Omental fat pad (tissue), 4 donors: ENCODE measurements around the gene DYRK1B. TPM values are rescaled to one million over a fixed set of nuclear protein-coding genes. Genes with fewer than 3 reads are reported as not detected.

ENCODE experiments used
- ATAC-seq: fragments of 150-250 bp; one replicate; pipeline ENCODE4 v1.9.1; 2016; ENCODE audit warnings: mild to moderate bottlenecking, moderate library complexity; ENCODE audit not compliant: low FRiP score
- DNase-seq: peaks from one replicate; pipeline ENCODE4 v3.0.0-alpha.2; 2019; ENCODE audit warnings: low spot score
- CTCF ChIP-seq, 3 donors: fragments of 450-650 bp; IDR thresholded peaks; one replicate each; pipeline ENCODE4 v1.5.1; 2016 to 2017; ENCODE audit warnings: antibody characterized with exemption in 3 of 3, mild to moderate bottlenecking in 3 of 3, moderate library complexity in 2 of 3
- total RNA-seq, 4 donors: library from RNA; depleted of rRNA; stranded (reverse); fragments of >200 nt; gene quantifications; one replicate each; pipeline ENCODE4 v1.1.0, GENCODE V29; 2016

Gene DYRK1B
- total RNA-seq, 4 donors from 2014 or later, result 4.6 to 9.9 (median 5.3) TPM

DNA sequence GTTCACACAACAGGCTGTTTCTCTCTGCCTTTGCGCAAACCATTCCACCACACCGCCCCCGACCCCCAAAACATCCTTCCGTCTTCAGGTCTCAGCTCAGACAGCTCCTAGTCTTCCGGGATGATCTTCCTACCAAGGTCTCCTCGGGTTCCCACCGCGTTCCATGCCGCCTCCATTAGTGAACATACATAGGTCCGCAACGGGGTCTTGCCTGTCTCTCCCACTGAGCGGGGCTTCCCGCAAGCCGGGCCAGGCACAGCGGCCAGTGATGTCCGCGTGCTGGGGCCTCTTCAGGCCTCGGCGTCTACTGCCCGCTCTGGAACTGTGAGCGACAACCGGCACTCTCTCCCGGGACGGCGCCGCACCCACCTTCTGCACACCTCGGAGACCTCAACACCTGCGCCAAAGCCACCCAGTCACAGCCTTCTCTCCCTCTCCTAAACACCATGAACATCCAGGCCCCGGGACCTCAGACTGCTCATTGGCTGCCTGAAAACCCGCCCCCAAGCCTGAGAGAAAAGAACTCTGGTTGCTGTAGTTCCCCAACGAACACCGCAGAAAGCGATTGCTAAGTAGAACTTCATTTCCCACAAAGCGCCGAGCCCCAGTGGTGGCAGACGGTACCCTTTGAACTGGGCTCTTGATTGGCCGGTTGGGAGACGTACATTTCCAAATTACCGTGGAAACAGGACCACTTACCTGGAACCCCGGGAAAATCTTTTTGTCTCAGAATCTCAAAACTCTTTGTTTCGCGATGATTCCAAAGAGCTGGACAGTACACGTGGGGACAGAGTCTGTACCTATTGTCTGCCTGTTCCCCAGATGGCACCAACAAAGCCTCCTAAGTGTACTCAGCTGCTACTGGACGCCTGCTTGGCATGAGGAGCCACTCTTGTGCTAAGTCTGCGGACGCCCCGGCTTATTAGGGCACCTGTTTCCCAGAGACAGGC lies 9.5 kb downstream of the DYRK1B start:
- ATAC-seq (peak; percentile 97), DNase-seq (peak; percentile 76)
- TF ChIP-seq CTCF (IDR thresholded peaks at IDR 0.05), result no peak

DNA sequence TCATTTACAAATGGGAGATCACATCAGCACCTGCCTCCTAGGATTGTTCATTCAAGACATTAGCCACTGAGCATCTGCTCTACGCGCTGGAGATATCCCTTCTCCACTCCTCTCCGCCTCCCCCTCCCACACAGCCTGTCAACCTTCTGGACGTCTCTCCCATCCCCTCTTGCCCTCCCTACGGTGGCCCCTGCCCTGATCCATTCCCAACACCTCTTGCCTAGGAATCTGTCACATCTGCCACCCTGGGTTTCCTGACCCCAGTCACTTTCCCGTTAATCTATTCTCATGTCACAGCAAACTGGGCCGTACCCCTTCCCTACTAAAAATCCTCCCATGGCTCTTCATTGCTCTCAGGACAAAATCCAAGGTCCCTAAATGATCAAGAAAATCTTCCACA lies 10.3 kb downstream of the DYRK1B start:
- DNase-seq, result no peak
- no peak for TF ChIP-seq CTCF (IDR thresholded peaks at IDR 0.05)
- no peak for ATAC-seq

- no peak for DNase-seq
- no peak for TF ChIP-seq CTCF (IDR thresholded peaks at IDR 0.05)
- ATAC-seq, result no peak
Observed at GRCh38 chr19:39820696-39821095, 13.3 kb downstream of the DYRK1B start.

DNA sequence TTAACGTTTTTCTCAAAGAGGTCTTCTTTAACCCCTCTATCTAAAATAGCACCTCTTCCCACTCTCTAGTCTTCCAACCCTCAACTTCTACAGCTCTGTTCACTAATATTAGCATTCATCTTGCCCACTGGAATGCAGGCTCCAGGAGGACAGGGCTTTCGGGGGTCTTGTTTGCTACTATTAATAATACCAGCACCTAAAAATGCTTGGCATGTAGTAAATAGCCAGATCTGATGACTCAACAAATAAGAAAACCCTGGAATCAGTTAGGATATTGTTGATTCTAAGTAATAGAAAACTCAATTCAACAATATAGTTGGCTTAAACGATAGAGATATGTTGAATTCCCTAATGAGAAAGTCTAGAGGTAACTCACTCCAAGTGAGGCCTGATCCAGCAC lies 14.2 kb downstream of the DYRK1B start:
- TF ChIP-seq CTCF (IDR thresholded peaks at IDR 0.05), result no peak
- ATAC-seq (no peak), DNase-seq (no peak)

- ATAC-seq, result no peak
Observed at GRCh38 chr19:39818626-39819097, 15.3 kb downstream of the DYRK1B start.

DNA sequence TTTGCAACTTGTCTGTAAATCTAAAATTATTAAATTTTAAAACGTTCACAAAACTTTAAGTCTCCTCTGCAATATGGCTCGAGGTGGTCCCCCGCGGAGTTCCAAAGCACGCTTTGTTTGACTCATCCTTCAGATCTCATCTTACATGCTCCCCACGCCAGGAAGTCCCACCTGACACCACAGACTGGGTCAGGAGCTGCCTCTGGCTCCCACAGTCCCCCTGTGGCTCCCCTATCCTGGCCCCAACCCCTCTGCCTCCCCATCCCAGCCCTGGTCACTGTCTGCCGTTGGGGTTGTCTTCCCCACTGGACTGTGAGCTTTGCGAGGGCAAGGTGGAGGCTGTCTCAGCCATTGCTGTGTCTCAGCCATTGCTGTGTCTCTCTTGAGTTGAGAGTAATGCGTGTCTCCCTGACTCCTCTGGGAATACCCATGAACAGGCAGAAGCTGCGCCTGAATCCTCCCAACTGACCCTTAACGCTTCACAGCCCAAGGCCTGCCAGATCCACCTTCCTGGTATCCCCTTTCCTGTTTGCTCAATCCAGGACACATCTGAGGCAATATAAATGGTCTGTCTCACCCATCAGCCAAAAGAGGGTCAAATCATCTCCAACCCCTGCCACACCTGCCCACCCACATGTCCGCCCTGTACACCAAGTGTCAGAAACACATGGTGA lies 15.9 kb downstream of the DYRK1B start:
- DNase-seq, result no peak
- no peak for ATAC-seq
- TF ChIP-seq CTCF (IDR thresholded peaks at IDR 0.05), result no peak

More at GRCh38 chr19:39818626-39819097, 15.3 kb downstream of the DYRK1B start:
- no peak for TF ChIP-seq CTCF (IDR thresholded peaks at IDR 0.05)
- DNase-seq, result no peak
